Right renal pelvis (tissue), 4 donors: ENCODE data around the gene CCZ1. TPM values are rescaled to one million over a fixed set of nuclear protein-coding genes. Genes with fewer than 3 reads are reported as not detected.
A peak's percentile ranks its signal among the peaks of the same experiment; 100 is the strongest.
"Not testable (repeated sequence)": the region's sequence is repeated elsewhere in the genome, so short reads cannot be mapped to it uniquely, and the experiment has no call there.

Experiments used
- DNase-seq, 4 donors: peaks; one replicate each; pipeline ENCODE4 v3.0.0-alpha.2; 2013; ENCODE audit warnings: low read depth in 4 of 4, low spot score in 3 of 4, missing footprints in 1 of 4
- polyA plus RNA-seq, 4 donors: library from polyadenylated mRNA; unstranded; fragments of 120-200 nt; gene quantifications; one replicate each; pipeline ENCODE4 v1.2.1, GENCODE V29; 2013; ENCODE audit not compliant: insufficient read length in 4 of 4

Gene CCZ1
- polyA plus RNA-seq, result 100 to 1,000 TPM in 2 of 4 donors, 10 to 100 TPM in 2; 79.0 to 102 (median 98.2) TPM

DNA sequence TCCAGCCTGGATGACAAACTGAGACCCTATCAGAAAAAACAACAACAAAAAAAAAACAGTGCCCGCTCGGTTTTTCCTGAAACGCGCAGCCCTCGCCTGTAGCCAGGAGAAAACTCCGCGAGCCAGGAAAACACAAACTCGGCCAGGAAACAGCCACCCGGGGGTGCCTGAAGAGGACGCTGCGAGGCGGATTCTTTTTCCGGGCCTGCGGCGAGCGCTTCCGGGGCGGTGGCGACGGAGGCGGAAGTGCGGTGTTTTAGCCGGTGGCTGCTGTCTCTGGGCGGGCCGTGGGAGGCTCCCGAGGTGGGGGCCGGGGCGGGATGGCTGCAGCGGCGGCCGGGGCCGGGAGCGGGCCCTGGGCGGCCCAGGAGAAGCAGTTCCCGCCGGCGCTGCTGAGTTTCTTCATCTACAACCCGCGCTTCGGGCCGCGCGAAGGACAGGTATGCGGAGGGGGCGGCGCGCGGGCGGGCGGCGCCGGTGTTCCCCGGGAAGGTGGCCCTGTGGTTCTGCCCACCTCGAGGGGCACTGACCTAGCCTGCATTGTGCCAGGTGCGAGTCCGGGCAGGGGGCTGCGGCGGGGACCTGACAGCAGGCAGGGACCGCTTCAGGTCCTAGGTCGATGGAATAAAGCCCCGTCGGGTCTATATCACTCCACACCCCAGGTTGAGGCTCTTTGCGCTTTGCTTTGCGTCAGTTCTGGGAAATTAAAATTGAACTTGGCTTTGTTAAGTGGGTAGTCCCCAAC, at the start of gene CCZ1:
CCZ1 (plus strand) TSS at position 254 of the 745 bp plus-strand sequence; CDS start at position 321, 67 bp downstream.
- peak in 3 of 4 donors; percentile 3 to 38 (median 15) for DNase-seq

DNA sequence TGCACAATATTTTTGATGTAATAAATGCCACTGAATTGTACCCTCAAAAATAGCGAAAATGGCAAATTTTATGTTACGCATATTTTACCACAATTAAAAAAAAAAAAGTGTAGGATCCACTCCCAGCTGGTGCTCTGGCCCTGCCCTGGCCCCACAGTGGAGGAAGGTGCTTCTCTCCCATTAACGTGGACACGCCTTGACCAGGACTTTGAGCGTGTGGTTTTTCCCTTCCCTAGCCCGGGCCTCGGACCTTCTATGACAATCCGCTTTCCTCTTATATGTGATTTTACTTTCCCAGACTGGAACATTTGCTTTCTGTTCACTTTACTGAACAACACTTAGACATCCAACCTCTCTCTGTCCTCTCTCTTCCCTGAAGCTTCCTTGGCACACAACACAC, 47.6 kb upstream of the CCZ1 start:
- DNase-seq, result no peak

DNA sequence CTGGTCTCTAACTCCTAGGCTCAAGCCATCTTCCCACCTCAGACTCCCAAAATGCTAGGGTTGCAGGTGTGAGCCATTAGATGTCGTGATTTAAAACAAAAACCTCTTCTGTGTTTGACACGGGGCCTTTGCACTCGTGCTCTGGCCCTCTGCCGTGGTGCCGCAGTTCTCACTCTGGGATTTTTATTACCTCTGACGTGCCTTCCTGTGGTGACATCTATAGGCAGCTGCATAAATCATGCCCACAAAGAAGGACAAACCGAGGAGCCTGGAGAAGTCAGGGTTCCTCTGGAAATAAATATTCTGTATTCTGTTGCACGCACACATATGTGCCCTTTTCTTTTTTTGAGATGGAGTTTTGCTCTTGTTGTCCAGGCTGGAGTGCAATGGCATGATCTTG, 43.8 kb upstream of the CCZ1 start:
- no peak for DNase-seq

DNA sequence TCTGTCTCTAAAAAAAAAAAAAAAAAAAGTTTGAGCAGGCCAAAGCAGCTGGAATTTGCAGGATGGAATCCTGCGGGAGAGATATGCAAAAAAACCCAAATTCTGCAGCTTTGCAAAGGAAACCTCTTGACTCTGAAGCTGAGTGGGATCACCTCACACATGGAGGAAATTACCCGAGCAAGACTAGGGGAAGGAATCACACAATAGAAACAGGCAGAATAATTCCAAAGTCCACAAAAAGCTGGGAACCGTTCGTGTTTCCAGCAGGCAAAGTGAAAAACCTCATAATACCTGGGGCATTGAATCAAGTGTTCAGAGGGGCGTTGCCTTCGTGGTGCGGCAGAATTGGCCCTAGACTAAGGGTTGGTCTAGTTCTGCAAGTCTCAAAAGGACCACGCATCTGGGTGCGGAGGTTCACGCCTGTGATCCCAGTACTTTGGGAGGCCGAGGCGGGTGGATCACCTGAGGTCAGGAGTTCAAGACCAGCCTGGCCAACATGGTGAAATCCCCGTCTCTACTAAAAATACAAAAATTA, 41.4 kb upstream of the CCZ1 start:
- not testable (repeated sequence) for DNase-seq

DNA sequence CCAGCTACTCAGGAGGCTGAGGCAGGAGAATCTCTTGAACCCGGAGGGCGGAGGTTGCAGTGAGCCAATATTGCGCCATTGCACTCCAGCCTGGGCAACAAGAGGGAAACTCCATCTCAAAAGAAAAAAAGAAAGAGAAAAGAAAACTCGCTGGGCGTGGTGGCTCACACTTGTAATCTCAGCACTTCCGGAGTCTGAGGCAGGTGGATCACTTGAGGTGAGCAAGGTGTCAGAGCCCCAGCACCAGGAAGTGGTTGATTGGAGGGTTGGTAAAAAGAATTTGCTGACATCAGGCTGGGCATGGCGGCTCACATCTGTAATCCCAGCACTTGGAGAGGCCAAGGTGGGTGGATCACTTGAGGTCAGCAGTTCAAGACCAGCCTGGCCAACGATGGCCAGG, 40.0 kb upstream of the CCZ1 start:
- DNase-seq, result not testable (repeated sequence)

DNA sequence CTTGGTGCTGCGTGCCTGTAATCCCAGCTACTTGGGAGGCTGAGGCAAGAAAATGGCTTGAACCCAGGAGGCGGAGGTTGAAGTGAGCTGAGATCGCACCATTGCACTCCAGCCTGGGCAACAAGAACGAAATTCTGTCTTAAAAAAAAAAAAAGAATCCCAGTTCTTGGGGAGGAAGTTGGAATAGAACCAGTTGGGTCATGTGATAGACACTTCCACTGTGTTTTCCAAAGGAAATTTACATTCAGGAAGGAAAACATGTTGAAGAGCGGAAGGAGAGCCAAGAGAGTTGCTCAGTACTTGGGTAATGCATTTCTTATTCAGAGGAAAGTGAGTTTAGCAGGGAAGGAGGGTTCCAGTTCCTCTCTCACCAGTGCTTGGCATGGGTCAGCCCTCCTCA, 37.3 kb upstream of the CCZ1 start:
- DNase-seq, result not testable (repeated sequence)

DNA sequence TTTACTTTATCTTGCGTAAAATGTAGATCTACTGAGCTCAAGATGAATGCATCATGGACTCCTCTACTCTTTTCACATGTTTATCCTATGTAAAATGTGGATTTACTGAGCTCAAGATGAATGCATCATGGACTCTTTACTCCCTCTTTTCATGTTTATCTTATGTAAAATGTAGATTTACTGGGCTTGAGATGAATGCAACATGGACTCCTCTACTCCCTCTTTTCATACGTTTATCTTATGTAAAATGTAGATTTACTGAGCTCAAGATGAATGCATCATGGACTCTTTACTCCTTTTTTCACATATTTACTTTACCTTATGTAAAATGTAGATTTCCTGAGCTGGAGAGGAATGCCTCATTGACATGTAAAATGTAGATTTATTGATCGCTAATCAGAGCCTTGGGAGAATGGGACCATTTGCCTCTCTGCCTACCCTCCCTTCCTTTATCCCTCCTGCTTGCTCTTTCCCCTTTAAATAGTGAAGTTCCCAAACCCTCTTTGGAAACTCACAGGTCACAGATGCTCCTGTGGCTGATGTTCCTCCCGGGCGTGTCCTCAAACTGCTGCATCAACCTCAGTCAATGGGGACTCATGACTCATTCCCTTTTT, 35.7 kb upstream of the CCZ1 start:
- not testable (repeated sequence) for DNase-seq

DNA sequence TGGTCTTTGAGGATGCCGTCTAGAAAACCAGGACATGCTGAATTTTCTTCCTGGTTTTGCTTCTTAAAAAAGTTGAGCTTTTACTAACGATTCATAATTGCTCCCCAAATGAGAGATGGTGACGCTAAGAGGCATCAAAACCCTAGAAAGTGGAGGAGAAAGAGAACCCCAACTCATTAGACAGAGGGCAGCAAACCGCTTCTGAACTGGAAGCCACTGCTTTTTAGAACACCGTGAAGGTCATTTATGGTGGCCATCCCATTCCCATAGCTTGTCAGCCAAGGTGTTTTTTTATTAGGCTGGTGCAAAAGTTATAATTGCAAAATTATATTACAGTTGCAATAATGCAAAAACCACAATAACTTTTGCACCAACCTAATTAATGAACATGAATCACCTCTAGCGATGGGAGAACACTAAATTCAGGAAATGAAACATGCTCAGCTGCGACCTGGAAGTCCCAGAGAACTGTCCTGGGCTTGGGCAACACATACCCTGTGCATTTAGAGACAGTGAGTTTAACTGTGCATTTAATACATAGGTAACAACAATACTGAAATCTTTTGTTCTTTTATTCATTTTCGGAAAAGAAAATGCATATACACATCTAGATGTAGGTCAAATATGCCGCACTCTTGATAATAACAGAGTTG, 33.1 kb upstream of the CCZ1 start:
- DNase-seq, result not testable (repeated sequence)

DNA sequence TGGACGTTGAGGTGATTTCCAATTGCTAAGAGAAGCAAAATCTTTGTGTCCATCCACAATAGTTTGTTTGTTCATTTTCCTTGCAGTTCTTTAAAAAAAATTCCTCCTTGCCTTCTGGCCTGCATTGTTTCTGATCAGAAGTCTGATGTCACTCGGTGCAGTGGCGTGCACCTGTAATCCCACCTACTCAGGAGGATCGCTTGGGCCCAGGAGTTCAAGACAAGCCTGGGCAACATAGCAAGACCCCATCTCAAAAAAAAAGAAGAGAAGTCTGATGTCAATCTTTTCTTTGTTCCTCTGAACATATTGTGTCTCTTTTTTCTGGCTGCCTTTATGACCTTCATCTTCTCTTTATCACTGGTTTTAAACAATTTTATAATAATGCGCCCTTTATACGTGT, 31.5 kb upstream of the CCZ1 start:
- no peak for DNase-seq

DNA sequence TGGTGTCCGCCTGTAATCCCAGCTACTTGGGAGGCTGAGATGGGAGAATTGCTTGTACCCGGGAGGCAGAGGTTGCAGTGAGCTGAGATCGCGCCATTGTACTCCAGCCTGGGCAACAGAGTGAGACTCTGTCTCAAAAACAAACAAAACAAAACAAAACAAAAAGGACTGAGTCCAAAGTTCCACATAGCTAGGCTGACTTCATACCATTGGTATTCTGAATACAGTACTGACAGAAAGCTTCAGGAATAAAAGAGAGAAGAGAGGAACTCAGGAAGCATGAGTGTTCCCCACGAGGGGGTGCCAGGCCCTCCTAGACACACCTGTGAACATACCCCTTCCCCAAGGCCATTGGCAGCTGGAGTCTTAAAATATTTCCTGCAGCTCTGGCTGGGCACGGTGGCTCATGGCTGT, 29.6 kb upstream of the CCZ1 start:
- DNase-seq, result not testable (repeated sequence)

DNA sequence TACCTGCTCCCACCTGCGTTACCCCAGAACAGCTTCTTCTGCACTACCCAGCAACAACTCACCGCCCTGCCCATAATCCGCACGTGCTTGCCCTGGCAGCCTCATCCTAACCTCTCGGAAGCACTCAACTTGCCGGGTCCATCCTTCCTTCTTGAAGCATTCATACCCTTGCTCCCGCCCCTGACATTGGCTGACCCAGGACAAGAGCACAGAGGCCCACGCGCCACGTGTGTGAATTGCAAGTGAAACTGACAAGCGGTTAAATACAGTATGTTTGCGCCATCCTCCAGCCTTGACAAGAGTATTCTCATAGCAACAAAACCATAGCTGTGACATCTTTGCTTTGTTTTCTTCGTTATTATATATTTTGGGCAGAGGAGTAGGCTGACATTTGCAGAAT, 28.8 kb upstream of the CCZ1 start:
- no peak for DNase-seq

DNA sequence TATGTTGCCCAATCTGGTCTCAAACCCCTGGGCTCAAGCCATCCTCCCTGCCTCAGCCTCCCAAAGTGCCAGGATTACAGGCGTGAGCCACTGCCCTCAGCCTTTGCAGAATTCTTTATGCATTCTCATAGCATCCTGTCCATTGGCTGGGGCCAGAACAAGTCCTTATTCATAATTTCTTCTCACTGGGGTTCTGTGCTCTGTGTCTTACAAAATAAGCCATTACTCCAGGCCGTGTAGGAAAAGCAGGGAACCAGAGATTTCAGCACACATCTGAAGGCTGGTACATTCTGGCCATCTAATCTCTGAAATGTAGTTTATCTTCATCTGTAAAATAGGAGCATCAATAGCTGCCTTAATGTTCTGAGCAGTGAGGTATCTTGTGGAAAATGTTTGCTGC, 28.2 kb upstream of the CCZ1 start:
- DNase-seq, result no peak

DNA sequence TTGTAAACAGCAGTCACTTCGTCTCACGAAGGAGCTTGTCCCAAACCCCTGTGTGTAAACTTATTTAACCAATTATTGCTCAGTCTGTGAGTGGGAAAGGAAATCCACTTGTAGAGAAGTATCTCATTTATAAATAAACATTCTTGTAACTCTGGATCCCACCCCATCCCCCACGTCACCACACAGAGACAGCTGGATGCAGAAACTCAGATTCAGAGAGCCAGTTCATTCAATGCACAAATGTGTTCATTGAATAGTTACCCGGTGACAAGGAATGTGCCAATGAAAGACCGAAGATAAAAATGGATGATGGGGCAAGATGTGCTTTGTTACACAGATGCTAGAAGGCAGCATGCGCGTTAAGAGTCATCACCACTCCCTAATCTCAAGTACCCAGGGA, 26.2 kb upstream of the CCZ1 start:
- DNase-seq, result no peak

DNA sequence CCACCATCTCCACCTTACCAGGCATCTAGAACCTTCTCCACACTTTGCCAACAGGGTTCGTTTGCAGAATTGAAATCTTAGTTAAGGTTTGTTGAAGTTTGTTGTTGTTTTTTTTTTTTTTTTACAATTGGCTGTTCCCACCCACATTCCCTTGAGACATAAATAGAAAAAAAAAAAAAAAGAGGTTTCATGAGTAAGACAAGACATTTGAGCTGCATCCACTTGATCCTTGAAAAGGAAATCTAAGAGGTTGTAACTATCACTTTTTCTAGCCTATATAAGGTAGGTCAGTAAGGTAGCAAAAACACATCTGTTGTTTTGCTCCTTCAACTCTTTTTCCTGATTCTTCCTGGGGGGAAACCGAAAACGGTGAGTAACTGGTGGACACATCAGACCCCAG, 18.9 kb upstream of the CCZ1 start:
- not testable (repeated sequence) for DNase-seq

DNA sequence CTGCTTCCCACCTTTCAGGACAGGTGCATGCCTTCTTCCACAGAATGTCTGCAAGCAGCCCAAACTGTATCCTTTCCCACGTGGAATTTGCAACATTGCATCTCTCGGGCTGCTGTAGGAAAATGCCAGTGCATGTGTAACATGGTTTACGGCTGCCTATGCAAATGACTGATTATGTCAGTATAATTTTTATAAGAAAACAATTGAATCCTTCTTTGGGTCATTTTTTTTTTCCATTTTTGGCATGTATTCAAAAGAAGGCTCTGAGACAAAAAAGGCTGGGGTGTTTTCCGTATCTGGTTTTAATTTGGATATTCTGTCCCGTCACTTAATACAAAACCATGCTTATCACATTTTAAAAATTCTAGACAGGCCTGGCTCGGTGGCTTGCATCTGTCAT, 18.4 kb upstream of the CCZ1 start:
- DNase-seq, result not testable (repeated sequence)

DNA sequence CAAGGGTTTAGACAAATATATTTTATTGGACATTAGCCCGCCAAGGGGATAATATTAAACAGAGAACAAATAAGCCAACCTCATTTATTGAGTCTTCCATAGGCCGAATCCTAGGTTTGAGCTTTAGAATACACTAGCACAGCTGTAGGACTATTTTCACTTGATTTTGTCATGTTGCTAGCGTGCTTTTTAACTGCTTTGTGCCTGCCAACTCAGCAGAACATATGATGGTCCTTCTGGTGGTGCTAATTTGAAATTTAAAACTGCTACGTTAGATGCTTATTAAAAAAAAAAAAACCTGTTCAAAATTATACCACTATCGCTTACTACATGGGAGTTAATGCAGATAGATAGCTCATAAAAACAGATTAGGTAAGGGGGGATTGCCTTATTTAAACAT, 14.1 kb upstream of the CCZ1 start:
- DNase-seq, result not testable (repeated sequence)

DNA sequence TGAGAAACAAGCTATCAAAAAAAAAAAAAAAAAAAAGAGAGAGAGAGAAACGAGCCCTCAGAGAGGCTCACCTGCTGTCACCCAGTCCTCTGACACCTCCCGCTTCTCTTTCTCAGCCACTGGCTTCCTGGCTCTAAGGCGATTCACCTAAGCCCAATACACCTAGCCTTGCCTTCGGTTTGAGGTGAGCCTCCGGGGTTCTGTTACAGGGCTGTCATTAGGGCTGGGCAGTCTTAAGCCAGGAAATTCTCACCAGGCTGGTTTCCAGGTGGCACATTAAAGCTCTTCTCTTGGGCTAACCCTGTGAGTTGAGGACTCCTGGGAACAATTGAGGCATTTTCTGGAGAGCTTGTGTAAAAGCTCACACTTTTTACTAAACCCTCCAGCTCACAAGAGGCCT, 10.5 kb upstream of the CCZ1 start:
- DNase-seq, result not testable (repeated sequence)

DNA sequence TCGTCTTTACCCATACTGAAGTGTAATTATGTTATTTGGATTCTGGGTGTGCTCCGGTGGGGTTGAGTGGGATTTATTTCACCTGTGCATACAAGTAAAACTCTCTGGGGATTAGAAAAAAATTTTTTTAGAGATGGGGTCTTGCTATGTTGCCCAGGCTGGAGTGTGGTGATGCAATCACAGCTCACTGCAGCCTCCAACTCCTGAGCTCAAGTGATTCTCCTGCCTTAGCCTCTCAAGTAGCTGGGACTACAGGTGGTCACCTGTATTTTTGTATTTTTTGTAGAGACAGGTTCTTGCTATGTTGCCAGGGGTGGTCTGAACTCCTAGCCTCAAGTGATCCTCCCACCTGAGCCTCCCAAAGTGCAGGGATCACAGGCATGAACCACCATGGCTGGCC, 8.3 kb upstream of the CCZ1 start:
- not testable (repeated sequence) for DNase-seq

DNA sequence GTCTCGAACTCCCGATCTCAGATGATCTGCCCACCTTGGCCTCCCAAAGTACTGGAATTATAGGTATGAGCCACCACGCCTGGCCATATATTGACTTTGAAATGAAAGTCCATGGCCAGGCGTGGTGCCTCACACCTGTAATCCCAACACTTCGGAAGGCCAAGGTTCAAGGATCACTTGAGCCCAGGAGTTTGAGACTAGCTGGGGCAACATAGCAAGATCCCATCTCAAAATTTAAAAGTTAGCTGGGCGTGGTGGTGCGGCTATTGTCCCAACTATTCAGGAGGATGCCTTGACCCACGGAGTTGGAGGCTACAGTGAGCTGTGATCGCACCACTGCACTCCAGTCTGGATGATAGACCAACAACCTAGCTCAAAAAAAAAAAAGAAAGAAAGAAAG, 6.0 kb upstream of the CCZ1 start:
- DNase-seq, result no peak

DNA sequence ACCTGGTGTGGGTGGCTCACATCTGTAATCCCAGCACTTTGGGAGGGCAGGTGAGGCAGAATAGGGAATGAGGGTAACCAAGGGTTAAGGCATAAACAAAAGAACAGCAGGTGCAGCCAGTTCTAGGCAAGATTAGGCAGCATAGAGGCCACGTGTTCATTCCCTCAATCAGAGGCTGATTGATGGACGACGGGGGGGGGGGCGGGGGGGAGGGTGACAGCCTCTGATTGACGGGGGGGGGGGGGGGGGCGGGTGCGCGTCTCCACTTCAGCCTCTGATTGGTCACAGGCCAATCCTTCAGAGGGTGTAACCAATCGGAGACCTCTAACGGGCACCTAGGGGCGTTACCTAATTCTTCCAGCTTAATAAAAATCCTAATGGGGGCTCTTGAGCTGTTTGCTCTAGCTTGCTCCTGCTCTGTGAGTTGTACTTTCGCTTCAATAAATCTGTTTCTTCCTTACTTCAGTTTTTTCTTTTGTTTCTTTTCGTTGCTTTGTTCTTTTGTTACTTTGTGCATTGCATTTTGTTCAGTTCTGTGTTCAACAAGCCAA, 1.1 kb upstream of the CCZ1 start:
- not testable (repeated sequence) for DNase-seq

DNA sequence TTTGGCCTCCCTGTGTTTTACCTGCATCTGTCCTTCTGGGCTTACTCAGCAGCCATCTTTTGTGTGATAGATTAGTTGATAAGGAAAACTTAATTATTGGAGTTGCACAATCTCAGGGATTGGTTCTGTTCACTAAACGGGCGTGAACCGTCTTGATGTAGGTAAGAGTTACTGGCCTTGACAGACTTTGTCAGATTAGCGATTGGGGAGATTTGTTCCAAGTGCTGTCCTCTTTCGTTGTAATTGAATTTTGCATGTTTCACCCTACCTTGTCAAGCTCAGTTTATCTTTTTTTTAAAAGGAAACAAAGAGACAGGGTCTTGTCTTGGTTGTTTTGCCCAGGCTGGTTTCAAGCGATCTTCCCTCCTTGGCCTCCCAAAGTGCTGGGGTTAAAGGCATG, 4.5 kb downstream of the CCZ1 start:
- DNase-seq, result not testable (repeated sequence)
